Activated effector memory CD4-positive, alpha-beta T cell treated with Interleukin-2 at 50 U/mL for 16 hours (primary cell): ENCODE measurements around the gene RSF1.
A peak's percentile ranks its signal among the peaks of the same experiment; 100 is the strongest.
"Not testable (repeated sequence)": the region's sequence is repeated elsewhere in the genome, so short reads cannot be mapped to it uniquely, and the experiment has no call there.

ENCODE experiments used
- DNase-seq: peaks from one replicate; pipeline ENCODE4 v3.0.0-alpha.2; 2020

RSF1 gene, protein sequence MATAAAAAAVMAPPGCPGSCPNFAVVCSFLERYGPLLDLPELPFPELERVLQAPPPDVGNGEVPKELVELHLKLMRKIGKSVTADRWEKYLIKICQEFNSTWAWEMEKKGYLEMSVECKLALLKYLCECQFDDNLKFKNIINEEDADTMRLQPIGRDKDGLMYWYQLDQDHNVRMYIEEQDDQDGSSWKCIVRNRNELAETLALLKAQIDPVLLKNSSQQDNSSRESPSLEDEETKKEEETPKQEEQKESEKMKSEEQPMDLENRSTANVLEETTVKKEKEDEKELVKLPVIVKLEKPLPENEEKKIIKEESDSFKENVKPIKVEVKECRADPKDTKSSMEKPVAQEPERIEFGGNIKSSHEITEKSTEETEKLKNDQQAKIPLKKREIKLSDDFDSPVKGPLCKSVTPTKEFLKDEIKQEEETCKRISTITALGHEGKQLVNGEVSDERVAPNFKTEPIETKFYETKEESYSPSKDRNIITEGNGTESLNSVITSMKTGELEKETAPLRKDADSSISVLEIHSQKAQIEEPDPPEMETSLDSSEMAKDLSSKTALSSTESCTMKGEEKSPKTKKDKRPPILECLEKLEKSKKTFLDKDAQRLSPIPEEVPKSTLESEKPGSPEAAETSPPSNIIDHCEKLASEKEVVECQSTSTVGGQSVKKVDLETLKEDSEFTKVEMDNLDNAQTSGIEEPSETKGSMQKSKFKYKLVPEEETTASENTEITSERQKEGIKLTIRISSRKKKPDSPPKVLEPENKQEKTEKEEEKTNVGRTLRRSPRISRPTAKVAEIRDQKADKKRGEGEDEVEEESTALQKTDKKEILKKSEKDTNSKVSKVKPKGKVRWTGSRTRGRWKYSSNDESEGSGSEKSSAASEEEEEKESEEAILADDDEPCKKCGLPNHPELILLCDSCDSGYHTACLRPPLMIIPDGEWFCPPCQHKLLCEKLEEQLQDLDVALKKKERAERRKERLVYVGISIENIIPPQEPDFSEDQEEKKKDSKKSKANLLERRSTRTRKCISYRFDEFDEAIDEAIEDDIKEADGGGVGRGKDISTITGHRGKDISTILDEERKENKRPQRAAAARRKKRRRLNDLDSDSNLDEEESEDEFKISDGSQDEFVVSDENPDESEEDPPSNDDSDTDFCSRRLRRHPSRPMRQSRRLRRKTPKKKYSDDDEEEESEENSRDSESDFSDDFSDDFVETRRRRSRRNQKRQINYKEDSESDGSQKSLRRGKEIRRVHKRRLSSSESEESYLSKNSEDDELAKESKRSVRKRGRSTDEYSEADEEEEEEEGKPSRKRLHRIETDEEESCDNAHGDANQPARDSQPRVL (N-terminal part only)

DNA sequence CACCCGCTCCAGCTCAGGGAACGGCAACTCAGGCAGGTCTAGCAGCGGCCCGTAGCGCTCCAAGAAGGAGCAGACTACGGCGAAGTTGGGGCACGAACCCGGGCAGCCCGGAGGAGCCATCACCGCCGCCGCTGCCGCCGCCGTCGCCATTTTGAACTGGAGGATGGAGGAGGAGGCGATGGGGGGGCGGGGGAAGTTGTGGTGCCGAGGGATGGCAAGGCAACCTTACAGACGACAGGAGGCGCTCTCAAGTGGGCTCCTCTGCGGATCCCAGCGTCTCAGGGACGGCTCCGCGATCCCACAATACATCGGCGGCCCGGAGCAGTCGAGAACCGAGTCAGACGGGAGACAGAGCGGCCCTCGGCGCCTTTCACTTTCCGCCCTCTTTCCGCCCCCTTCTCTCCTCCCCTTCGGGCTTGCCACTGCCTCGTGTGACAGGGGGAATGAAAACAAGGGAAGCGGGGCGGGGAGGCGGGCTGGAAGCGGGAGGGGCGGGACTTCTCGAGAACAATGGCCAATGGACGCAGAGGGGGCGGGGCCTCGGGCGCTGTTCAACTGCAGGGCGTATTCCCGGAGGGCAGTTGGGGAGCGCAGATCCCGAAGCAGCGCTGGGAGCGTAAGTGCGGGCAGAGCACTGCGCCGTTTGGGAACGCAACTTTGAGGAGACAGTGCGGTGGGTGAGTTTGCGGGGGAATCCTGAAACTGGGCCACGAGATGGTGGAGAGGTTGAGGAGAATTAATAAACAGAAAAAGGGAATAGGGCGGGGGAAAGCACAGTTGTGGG lies at the start of gene RSF1, which contains the start of gene AAMDC:
TSS of gene RSF1 (minus strand) at position 158 of the 784 bp plus-strand sequence. CDS start at position 150, 8 bp downstream.
TSS of gene AAMDC (plus strand) at position 580 of the 784 bp plus-strand sequence. CDS start 21,353 bp downstream, outside the sequence.
- peak; percentile 94 for DNase-seq

DNA sequence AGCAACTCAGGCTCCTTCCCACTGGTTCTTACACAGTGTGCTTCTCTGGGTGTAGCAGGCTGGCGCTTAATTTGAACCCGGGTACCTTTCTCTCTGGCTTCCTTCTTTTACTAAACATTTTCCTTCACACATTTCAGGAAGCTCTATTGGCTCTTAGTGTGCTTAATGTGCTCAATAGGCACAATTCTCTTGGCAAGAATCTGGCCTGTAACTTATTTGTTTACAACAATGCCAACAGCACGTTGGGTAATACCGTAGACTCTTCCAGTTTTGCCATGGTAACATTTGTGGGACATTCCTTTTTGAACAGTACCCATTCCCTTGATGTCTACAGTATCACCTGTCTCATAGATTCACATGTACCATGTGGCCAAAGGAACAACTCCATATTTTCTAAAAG lies 48.2 kb upstream of the RSF1 start:
- DNase-seq: no peak

DNA sequence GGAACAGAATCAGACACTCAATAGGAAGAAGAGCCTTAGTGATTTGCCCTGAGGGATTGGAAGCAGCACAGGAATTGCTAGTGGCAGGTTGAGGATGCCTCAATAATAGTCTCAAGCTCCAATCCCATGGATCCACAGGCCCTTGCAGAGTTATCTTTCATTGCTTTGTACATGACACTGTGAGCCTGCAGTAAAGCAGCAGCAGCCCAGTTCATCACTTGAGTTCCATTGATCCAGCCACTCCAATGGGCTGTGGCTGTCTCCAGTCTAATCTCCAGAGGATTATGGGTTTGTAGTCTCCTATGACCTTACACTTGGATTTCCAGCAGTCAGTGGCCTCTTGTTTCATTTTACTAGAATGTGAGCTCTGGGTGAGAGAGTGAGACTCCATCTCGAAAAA lies 45.8 kb upstream of the RSF1 start:
- DNase-seq: no peak

DNA sequence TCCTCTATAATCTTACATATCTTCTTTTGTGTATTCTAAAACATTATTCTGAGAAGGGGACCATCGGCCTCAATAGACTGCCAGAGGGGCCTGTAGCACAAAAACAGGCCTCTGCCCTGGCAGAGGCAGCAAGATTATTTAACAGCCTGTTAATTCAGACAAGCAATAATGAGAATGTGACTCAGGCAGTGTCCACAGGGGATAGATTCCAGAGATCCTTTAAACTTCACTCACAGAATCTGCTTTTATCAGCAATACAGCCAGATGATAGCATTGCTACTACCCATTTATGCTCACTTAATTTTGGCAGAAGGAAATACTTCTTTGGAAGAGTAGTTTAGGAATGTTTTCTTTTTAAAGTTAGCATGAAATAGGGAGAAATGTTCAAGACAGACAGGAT lies 45.3 kb upstream of the RSF1 start:
- no peak for DNase-seq

DNA sequence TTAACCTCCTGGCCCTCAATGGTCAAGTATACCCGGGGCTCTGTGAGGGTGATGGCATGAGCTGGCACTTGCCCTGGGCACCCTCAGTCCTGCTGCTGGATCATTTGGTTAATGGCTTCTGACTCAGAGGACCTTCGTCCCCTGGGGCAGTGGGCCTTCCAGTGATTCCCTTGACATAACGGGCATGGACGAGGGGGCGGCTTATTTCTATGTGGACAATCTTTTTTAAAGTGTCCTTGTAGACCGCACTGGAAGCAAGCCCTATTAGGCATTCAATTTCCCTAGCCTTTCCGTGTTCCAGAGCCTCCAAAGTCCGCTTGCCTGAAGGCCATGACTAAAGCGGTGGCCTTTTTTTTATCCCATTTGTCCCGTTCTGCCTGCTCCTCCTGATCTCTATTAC lies 40.9 kb upstream of the RSF1 start:
- not testable (repeated sequence) for DNase-seq

DNA sequence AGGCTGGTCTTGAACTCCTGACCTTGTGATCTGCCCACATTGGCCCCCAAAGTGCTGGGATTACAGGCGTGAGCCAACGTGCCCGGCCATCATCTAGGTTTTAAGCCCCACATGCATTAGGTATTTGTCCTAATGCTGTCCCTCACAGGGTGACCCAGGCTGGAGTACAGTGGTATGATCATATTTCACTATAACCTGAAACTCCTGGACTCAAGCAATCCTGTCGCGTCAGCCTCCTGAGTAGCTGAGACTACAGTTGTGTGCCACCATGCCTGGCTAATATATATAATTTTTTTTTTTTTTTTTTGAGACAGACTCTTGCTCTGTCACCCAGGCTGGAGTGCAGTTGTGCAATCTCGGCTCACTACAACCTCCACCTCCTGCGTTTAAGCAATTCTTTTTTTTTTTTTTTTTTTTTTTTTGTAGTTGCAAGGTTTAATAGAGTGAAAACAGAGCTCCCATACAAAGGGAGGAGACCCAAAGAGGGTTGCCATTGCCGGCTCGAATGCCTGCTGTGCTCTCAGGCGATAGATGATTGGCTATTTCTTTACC lies 37.5 kb upstream of the RSF1 start:
- DNase-seq: not testable (repeated sequence)

DNA sequence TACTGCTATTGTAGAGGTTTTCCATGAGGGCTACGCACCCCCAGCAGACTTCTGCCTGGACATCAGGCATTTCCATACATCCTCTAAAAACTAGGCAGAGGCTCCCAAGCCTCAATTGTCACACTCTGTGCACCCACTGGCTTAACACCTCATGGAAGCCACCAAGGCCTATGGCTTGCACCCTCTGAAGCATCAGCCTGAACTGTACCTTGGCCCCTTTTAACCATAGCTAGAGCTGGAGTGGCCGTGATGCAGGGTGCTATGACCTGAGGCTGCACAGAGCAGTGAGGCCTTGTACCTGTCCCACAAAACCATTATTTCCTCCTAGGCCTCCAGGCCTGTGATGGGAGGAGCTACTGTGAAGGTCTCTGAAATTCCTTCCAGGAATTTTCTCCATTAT lies 34.3 kb upstream of the RSF1 start:
- DNase-seq: no peak

DNA sequence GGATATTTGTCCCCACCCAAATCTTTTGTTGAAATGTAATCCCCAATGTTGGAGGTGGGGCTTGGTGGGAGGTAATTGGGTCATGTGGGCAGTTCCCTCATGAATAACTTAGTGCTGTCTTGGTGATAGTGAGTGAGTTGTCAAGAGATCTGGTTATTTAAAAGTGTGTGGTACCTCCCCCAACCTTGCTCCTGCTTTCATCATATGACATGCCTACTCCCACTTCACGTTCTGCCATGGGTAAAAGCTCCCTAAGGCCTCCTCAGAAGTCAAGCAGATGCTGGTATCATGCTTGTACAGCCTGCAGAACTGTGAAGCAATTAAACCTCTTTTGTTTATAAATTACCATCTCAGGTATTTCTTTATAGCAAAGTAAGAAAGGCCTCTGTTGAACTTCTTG lies 31.0 kb upstream of the RSF1 start:
- no peak for DNase-seq

DNA sequence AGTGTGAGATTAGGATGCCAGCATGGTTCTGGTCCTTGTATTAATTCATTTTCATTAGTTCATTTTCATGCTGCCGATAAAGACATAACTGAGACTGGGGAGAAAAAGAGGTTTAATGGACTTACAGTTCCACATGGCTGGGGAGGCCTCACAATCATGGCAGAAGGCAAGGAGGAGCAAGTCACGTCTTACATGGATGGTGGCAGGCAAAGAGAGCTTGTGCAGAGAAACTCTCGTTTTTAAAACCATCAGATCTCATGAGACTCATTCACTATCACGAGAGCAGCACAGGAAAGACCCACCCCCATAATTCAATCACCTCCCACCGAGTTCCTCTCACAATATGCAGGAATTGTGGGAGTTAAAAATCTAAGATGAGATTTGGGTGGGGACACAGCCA lies 23.2 kb upstream of the RSF1 start:
- DNase-seq: not testable (repeated sequence)

DNA sequence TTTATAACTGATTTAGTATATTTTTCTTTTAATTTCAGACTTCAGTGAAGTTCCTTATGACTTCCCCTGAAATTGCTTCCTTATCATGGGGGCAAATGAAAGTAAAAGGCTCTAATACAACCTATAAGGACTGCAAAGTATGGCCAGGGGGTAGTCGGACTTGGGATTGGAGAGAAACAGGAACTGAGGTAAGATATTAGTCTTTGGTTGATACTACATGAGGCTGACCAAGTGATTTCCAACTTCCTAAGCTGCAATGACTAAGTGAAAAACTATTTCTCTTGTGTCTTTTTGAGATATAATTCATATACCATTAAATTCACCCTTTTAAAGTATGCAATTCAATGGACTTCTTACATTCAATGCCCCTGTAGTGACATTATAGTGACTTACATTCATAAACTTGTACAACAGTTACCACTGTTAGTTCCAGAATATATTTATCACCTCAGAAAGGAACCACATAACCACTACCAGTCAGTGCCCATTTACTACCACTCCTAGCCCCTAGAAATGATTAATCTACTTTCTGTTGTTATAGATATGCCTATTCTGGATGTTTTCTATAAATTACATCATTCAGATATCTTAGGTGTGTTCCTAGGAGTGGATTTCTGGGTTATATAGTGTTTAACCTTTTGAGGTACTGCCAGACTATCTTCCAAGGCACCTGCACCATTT lies 22.1 kb upstream of the RSF1 start:
- DNase-seq: no peak

DNA sequence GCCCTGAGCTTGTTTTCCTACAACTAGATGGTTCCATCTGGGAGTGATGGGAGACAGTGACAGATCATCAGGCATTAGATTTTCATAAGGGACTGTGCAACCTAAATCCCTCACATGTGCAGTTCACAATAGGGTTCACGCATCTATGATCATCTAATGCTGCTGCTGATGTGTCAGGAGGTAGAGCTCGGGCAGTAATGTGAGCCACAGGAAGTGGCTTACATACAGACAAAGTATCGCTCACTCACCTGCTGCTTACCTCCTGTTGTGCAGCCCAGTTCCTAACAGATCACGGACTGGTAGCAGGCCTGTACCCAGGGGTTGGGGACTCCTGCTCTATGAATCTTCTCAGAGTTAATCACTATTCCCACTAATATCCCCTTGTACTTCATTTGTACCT lies 12.8 kb upstream of the RSF1 start:
- DNase-seq: no peak

DNA sequence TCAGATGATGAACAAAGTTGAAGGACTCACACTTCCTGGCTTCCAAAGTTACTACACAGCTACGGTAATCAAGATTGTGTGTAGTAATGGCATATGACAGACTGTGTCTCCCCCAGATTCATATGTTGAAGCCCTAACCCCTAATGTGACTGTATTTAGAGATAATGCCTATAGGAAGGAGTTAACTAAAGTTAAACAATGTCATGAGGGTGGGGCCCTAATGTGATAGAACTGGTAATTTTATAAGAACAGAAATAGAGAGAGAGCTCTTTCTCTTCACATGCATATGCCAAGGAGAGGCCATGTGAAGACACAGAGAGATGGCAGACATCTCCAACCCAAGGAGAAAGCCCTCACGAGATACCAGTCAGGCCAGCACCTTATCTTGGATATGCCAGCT lies 8.4 kb upstream of the RSF1 start:
- no peak for DNase-seq

DNA sequence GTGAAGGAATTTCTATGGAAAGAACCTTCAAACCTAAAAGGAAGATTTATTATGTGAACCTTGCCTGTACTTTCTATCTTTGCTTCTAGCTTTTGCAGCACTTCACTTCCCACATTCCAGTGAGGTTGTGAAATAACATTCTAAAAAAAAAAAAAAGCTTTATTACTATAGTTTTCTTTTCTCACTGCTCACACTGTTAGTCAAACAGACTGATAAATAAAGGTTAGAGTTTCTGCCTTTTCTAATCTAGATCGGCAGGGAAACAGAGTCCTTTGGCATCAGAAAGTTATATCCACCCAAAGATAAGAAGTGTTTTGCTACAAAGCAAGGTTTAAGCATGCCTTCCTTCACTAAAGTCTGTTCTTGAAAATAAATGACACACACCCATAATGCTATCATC lies 3.3 kb upstream of the RSF1 start:
- no peak for DNase-seq

DNA sequence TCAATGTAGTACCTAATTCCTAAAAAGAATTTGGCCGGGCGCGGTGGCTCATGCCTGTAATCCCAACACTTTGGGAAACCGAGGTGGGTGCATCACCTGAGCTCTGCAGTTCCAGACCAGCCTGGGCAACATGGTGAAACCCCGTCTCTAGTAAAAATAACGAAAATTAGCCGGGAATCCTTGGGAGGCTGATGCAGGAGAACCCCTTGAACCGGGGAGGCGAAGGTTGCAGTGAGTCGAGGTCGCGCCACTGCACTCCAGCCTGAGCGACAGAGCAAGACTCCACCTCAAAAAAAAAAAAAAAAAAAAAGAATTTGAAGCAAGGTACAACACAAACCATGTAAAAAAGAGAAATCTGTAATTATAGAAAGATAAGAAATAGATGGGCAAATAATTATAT lies 1.6 kb upstream of the RSF1 start:
- not testable (repeated sequence) for DNase-seq

DNA sequence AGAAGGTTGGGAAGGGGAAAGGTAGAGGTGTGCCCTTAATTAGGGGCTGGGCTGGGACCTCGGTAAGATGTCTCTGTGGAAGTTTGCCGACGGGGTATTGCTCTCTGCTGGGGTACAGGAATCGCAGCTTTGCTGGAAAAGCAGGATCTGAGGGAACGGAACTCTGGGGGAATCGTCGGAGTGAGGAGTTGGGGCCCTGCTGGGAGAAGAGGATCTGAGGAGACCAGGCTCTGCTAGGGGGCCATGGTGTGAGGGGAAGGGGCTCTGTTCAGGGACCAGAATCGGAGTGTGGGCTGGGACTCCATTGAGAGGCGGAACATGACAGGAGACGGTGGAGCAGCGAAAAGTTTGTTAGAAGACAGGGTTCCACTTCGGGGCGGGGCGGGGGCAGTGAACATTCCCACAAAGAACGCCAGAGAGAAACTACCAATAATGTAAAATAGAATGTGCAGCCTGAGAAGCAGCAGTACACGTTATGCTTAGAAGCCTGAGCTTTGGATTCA lies 878 bp upstream of the RSF1 start:
- peak; percentile 4 for DNase-seq

DNA sequence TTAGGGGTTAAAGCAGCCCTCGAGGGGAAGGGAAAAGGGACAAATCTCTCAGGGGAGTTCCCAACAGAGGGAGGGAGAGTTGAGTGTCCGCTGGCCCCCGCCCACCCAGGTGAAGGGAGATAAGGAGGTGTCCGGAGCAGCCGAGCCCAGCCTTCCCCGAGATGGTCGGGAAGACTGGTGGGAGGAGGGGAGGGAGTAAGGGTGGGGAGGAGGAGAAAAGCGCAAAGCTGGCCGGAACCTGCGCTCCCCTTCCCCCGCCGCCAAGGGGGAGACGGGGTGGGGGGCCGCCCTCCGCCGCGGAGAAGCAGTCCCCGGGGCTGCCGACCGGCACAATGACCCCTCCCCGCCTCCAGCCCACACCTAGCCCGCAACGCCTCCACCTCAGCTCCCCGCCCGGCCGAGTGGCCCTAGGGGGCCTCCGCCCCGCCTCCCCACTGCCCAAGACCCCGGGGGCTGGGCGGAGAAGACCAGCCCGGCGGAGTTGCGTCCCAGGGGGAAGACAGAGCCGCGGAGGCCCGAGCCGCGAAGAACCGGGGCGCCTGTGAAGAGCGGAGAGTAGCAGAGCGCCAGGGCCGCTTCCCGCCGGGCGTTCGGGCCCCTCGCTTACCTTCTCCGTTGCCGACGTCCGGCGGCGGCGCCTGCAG lies 479 bp downstream of the RSF1 start:
- peak; percentile 19 for DNase-seq

DNA sequence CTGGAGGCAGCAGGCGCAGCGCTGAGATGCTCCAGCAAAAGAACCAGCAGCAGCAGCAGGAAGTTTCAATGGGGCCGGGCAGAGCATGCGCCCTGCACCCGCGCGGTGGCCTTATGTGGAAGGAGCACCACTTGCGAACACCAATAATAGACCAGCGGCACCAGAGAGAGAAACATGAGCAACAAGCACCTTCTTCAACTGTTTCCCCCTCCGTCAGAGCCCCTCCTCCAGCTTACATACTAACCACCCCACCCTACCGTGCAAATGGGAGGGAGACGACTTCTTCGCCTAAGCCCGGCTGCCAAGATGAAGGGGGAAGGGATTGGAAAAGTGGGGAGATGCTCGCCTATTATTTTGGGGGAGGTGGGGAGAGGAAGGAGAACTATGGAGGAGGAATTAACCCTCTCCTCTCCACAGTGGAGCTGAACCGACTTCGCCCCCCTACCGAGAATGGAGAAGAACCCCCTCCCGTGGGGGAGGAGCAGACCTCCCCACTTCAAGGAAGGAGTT lies 1.1 kb downstream of the RSF1 start:
- DNase-seq: peak; percentile 79

DNA sequence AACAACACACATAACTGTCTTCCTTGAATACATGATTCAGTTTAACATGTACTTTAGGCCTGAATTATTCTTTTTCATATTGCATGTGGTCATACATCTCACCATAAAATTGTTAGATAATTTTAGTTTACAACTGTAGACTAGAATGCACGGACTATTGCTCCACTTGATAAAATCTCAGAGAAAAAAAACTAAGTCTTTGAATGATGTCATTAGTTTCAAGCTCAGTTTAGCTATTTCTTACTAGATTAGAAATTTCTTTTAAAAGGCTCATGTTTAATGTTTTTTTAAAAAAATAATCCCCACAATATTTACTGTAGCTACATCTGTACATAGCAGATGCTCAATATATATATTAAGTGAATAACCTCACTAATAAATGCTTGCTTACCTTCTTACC lies 5.1 kb downstream of the RSF1 start:
- no peak for DNase-seq

DNA sequence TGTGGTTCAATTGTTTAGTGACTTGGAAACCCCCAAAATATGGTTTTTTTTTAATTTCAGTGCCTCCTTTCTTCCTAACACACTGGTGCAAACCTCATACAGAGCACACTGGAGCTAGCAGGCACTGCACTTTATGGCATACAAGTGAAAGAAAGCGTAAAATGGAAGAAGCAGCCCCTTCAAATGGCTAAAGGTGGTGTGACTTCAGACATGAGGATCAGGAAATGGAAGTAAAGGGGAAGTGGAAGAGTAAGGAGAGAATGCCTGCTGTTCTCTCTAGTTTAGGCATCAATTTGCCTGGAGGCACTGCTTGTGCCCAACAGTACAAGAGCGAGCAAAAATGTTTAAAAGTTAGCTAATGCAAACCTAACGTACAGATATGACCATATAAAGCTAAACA lies 5.7 kb downstream of the RSF1 start:
- DNase-seq: no peak

DNA sequence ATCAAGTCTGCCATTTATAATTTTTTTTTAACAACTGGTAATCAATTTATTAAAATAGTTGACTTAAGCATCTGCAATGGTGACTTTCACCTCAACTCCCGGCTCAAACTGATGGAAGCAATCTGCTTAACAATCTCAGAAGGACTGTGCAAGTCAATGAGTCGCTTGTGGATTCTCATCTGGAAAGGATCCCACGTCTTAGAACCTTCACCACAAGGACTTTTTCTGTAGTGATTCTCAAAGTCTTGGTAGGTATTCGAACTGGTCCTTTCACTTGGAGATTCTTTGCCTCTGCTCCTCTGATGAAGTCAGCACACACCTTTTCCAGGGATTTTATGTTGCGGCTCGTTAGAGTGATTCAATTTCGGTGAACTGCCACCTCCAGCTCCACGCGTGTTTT lies 7.3 kb downstream of the RSF1 start:
- DNase-seq: no peak
